Erythroblast (primary cell): Measurements from ENCODE around the gene IL3.
A peak's percentile ranks its signal among the peaks of the same experiment; 100 is the strongest.
"Not testable (repeated sequence)": the region's sequence is repeated elsewhere in the genome, so short reads cannot be mapped to it uniquely, and the experiment has no call there.

Experiments used
- DNase-seq, 2 experiments: peaks; one replicate each; lab custom pipeline; 2025; lab: John Stamatoyannopoulos, UW
- GATA1 ChIP-seq: IDR thresholded peaks from 2 replicates; pipeline ENCODE4 v1.6.1; 2011; ENCODE audit warnings: low read depth, mild to moderate bottlenecking, control low read depth, low read length, moderate library complexity
- POLR2A ChIP-seq: IDR thresholded peaks from 2 replicates; pipeline ENCODE4 v1.6.1; 2011; ENCODE audit warnings: mild to moderate bottlenecking, low read length

IL3 gene

DNA sequence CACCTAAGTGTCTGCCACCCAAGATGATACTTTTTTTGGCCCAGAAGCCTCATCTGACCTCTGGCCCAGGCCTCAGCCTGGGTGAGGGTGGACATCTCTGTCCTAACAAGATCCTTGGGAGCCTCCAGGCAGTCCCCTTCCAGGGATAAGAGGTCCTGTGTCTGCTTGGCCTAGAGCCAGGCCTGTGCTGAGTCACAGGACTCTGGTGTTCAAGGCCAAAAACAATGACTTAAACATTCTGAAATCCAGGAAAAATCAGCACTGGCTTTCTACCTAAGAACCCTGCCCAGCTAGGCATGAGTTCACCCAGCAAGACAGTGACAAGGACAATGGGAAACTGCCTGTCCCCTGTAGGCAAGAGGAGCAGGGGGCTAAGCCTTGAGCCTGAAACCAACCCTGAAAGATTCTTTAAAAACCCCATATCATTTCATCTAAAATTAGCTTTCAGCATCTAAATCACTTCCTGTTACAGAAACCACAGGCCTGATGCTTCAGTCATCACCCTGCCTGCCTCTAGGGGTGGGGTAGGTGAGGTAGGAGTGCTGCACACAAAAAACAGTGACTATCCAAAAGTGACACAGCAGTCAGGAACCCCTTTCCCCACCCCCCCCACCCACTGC is 43.0 kb downstream of the IL3 start:
- TF ChIP-seq POLR2A = no peak
- no peak for TF ChIP-seq GATA1
- DNase-seq = peak in 1 of 2 experiments; percentile 56

DNA sequence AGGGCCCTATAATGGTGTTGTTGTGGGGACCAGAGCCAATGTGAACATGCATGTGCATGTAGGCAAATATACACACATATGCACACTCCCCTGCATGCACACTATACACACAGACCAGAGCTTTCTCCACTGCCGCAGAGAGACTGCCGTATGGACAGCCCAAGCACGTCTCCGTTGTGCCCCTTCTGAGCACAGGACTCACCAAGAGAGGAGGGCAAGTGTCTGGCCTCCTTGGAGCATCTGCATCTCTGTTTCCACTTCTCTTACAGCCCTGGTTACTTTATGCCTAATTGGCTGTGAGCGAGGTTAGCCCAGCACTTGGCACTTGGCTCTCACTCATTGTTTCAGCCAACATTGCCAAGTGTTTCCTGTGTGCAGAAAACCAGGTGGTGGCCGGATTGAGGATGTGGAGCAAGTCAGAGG is 43.5 kb downstream of the IL3 start:
- no peak for DNase-seq
- TF ChIP-seq POLR2A = no peak
- no peak for TF ChIP-seq GATA1

DNA sequence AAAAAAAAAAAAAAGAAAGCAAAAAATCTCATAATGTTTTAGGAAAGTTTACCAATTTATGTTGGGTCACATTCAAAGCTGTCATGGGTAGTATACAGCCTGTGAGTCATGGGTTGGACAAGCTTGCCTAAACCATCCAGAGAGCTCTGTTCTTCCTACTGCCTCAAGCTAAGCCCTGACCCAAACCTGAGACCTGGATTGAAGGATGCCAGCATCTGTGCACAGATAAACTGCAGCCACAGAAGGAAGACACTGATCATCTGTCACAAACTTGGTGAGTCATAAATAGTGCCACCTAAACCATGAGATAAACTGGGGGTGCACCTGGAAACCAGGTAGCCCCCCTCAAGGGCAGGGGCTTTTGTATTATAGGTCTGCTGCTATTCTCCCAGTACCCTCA is 44.1 kb downstream of the IL3 start:
- DNase-seq = no peak
- TF ChIP-seq POLR2A = no peak
- no peak for TF ChIP-seq GATA1

DNA sequence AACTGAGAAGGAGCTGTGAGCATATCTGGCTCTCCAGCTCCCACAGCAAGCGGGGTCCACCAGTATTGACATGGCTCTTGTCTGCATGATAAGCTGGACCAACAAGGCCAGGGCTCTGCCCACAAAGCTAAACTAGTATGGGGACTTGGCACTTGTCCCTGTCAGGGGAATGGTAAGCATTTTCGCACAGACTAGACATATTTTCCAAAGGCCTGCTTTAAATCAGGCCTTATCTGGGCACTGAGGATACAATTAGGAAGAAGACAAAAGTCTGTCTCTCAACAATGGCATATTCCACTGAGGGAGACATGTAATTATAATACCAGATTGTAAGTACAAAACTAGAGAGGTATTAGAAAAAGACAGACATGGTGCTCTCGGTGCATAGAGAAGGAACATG is 45.2 kb downstream of the IL3 start:
- DNase-seq = no peak
- no peak for TF ChIP-seq POLR2A
- TF ChIP-seq GATA1 = no peak

DNA sequence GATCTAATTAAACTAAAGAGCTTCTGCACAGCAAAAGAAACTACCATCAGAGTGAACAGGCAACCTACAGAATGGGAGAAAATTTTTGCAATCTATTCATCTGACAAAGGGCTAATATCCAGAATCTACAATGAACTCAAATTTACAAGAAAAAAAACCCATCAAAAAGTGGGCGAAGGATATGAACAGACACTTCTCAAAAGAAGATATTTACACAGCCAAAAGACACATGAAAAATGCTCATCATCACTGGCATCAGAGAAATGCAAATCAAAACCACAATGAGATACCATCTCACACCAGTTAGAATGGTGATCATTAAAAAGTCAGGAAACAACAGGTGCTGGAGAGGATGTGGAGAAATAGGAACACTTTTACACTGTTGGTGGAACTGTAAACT is 48.0 kb downstream of the IL3 start:
- DNase-seq = not testable (repeated sequence)

DNA sequence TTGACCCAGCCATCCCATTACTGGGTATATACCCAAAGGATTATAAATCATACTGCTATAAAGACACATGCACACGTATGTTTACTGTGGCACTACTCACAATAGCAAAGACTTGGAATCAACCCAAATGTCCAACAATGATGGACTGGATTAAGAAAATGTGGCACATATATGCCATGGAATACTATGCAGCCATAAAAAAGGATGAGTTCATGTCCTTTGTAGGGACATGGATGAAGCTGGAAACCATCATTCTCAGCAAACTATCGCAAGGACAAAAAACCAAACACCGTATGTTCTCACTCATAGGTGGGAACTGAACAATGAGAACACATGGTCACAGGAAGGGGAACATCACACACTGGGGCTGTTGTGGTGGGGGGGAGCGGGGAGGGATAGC is 48.5 kb downstream of the IL3 start:
- not testable (repeated sequence) for DNase-seq

- no peak for DNase-seq
- TF ChIP-seq GATA1 = no peak
- no peak for TF ChIP-seq POLR2A
Measured at GRCh38 chr5:132109494-132110053, 49.1 kb downstream of the IL3 start.

DNA sequence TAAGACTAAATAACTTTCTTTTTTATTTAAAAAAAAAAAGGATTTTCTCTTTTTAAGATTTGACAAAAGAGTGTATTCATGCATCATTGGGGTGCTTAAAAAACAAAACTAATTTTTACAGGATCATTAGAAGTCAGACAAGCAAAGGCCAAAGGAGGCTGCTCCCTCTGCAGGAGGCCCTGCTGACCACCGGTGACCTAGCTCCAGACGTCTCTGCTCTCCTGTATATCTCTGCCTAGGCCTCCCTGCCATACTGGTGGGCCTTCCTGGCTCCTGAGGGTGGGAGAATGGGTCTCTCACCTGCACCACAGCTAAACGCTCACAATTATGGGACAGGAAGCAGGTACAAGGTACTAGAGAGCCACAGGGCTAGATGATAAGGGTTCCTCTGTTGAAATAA is 49.7 kb downstream of the IL3 start:
- DNase-seq = no peak
- TF ChIP-seq POLR2A (no peak), GATA1 (no peak)

DNA sequence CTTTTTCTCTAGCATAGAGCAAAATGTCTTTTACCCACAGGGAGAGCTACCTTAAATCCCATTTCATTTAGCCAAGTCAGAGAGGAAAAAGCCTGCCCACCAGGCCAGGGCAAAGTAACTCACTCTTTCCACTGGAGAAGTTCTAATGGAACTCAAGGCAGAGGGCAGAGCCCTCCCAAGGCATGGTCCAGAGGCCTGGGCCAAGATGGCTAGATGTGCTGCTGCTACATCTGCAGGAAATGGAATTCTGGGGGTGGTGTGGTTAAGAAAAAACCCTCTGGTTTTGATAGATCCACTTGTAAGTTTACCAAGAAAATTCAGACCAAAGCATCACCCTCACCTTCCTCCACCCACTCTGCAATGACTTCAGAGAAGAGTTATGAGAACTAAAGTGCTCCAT is 50.5 kb downstream of the IL3 start:
- TF ChIP-seq POLR2A = no peak
- no peak for TF ChIP-seq GATA1
- no peak for DNase-seq

- no peak for DNase-seq
- no peak for TF ChIP-seq POLR2A
- no peak for TF ChIP-seq GATA1
Measured at GRCh38 chr5:132112111-132112510, 51.7 kb downstream of the IL3 start.
